ENCODE measurements around the gene MLYCD. TPM values are rescaled to one million over a fixed set of nuclear protein-coding genes. Genes with fewer than 3 reads are reported as not detected.

The MLYCD gene
- total and polyA plus RNA-seq, 2 donors (not counting 1 experiment from before 2014, with no cell fraction given), result 2.3 to 17.1 TPM

DNA sequence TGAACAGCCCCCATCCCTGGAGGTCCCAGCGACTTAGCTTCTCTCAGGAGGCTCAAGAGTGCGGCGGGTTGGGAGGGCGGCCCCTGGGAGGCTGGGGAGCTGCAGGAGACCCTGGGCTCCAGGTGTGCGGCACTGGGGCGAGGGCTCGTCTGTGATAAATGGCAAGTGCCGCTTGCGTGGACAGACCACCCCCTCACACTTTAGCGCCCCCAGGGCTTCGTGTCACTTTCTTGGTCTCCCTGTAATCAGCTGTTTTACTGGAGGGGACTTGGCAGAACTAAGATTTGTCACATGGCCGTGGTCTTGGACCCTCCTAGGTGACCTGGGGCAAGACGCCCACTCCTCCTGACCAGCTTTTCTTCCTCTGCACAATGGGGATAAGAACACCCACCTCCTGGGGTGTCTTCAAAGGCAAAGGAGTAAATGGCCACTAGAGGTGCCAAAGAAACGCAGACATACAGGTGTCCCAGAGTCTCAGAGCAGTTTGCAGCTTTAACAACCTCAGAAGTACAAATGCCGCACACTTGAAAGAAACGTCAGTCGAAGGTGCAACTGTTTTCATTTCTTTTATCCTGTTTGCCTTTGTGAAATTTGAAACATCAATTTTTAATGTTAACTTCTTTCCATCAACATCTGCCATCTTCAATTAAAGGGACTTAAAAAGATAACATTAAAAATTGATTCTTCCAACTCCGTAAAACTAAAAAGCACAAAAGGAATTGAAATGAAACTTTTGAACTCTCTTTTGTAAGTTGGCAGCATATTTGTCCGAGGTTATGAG, 55.1 kb downstream of the MLYCD start:
- no peak overlapping the region for H2AFZ ChIP-seq (ENCODE audit: insufficient read depth, low read depth, low read length, poor library complexity, severe bottlenecking)
- Mint-ChIP-seq H3K27ac (no peak overlapping the region), H3K9me3 (ENCODE audit: insufficient read depth) (no peaks in the 10 kb centered on the region), H3K4me3 (peak overlapping the region; percentile 76), H3K4me1 (peaks cover 12% of the 10 kb centered on the region), H3K27me3 (peaks cover 17% of the 10 kb centered on the region)
- POLR2A ChIA-PET, result no interaction called here
- H3K9ac ChIP-seq (ENCODE audit: low read length), result no peak overlapping the region
- peaks cover 0 to 7% (median 0%) of the 10 kb centered on the region in 3 donors for H3K9me3 ChIP-seq (ENCODE audit: control extremely low read depth in 1 of 3, control insufficient read depth in 2 of 3, insufficient read depth in 1 of 3, low read length in 2 of 3)
- intact Hi-C loops (cut with micrococcal nuclease), result loop anchor here (1.0 kb wide), 1 partner anchor 56 kb away; no protein-coding TSS in a partner anchor
- H3K27me3 ChIP-seq (replicated peaks in 1 of 4; ENCODE audit: control extremely low read depth in 1 of 4, control insufficient read depth in 3 of 4, insufficient read depth in 4 of 4, low read length in 3 of 4), result peaks cover 0 to 44% (median 10%) of the 10 kb centered on the region in 4 experiments
- no peak for TF ChIP-seq EZH2 (IDR thresholded peaks at IDR 0.05; ENCODE audit: borderline replicate concordance, insufficient read depth, low read depth, low read length, poor library complexity, severe bottlenecking)
- TF ChIP-seq, protein P1, sequence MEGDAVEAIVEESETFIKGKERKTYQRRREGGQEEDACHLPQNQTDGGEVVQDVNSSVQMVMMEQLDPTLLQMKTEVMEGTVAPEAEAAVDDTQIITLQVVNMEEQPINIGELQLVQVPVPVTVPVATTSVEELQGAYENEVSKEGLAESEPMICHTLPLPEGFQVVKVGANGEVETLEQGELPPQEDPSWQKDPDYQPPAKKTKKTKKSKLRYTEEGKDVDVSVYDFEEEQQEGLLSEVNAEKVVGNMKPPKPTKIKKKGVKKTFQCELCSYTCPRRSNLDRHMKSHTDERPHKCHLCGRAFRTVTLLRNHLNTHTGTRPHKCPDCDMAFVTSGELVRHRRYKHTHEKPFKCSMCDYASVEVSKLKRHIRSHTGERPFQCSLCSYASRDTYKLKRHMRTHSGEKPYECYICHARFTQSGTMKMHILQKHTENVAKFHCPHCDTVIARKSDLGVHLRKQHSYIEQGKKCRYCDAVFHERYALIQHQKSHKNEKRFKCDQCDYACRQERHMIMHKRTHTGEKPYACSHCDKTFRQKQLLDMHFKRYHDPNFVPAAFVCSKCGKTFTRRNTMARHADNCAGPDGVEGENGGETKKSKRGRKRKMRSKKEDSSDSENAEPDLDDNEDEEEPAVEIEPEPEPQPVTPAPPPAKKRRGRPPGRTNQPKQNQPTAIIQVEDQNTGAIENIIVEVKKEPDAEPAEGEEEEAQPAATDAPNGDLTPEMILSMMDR (IDR thresholded peaks at IDR 0.05), result peak; percentile 47
- H3K4me1 ChIP-seq (ENCODE audit: control insufficient read depth in 2 of 2, insufficient read depth in 2 of 2, low read length in 2 of 2), result peaks cover 12 to 13% of the 10 kb centered on the region in 2 donors
- H3K27ac ChIP-seq (ENCODE audit: low read length in 2 of 2), result no peak overlapping the region
- H3K4me3 ChIP-seq (ENCODE audit: control extremely low read depth in 1 of 5, extremely low read depth in 1 of 5, insufficient read depth in 1 of 5, low read depth in 2 of 5, low read length in 4 of 5), result no peak overlapping the region
- 59% methylated on average over 6 of the region's 19 CpGs for WGBS (ENCODE audit: insufficient coverage)
- CTCF ChIA-PET, result interaction anchor here (0.7 to 1.9 kb wide), 4 partner anchors 25 to 233 kb away, joined by 3 to 5 read pairs (median 4); partner anchors contain the start of genes MBTPS1 and TAF1C
- H3K79me2 ChIP-seq (ENCODE audit: control insufficient read depth, insufficient read depth, low read length), result no peaks in the 10 kb centered on the region
- DNase-seq (no peak), ATAC-seq (ENCODE audit: low read depth) (peak; percentile 37)
- no peaks in the 10 kb centered on the region for H4K20me1 ChIP-seq (ENCODE audit: control insufficient read depth, insufficient read depth, low read length, poor library complexity, severe bottlenecking)
- no peaks in the 10 kb centered on the region for H3K36me3 ChIP-seq (replicated peaks in 1 of 2; ENCODE audit: control extremely low read depth in 1 of 2, control insufficient read depth in 1 of 2, extremely low read depth in 1 of 2, insufficient read depth in 2 of 2, low read length in 1 of 2)
- peak overlapping the region; percentile 73 for H3K4me2 ChIP-seq (replicated peaks; ENCODE audit: low read depth, low read length, poor library complexity, severe bottlenecking)

DNA sequence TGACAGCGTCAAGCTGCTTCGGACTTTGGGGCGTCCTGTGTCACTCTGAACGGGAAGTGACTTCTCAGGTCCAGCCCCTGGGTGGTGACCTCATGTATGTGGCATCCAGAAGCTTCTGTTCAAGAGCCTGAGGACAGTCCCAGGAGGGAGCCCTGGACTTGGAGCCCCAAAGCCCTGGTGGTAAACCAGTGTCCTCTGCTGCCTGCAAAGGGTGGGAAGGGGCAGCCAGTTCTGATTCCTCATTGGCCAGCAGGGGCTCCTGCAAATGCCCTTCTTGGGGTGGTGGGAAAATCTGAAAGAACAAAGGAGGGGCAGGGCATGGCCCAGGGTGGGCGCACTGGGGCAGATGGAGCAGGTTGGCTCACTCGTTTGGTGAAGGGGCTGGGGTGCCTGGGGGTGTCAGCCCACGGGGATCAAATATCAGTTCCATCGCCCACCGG, 55.7 kb downstream of the MLYCD start:
- WGBS (ENCODE audit: insufficient coverage), result 63% methylated on average over 8 of the region's 9 CpGs
- peaks cover 12 to 13% of the 10 kb centered on the region in 2 donors for H3K4me1 ChIP-seq (ENCODE audit: control insufficient read depth in 2 of 2, insufficient read depth in 2 of 2, low read length in 2 of 2)
- TF ChIP-seq, protein P1 (IDR thresholded peaks at IDR 0.05), result no peak
- TF ChIP-seq EZH2 (IDR thresholded peaks at IDR 0.05; ENCODE audit: borderline replicate concordance, insufficient read depth, low read depth, low read length, poor library complexity, severe bottlenecking), result no peak
- H3K9me3 Mint-ChIP-seq (ENCODE audit: insufficient read depth), result no peaks in the 10 kb centered on the region
- ATAC-seq (ENCODE audit: low read depth) (no peak), DNase-seq (no peak)
- H3K4me3 ChIP-seq (ENCODE audit: control extremely low read depth in 1 of 5, extremely low read depth in 1 of 5, insufficient read depth in 1 of 5, low read depth in 2 of 5, low read length in 4 of 5), result no peak overlapping the region
- H3K79me2 ChIP-seq (ENCODE audit: control insufficient read depth, insufficient read depth, low read length), result no peaks in the 10 kb centered on the region
- H4K20me1 ChIP-seq (ENCODE audit: control insufficient read depth, insufficient read depth, low read length, poor library complexity, severe bottlenecking), result no peaks in the 10 kb centered on the region
- intact Hi-C loops (cut with micrococcal nuclease), result loop anchor here (5.0 kb wide), 2 partner anchors 113 to 233 kb away; partner anchors contain the start of gene TAF1C
- no peak overlapping the region for H3K27ac Mint-ChIP-seq
- no peak overlapping the region for H2AFZ ChIP-seq (ENCODE audit: insufficient read depth, low read depth, low read length, poor library complexity, severe bottlenecking)
- no peak overlapping the region for H3K4me2 ChIP-seq (replicated peaks; ENCODE audit: low read depth, low read length, poor library complexity, severe bottlenecking)
- H3K9me3 ChIP-seq (ENCODE audit: control extremely low read depth in 1 of 3, control insufficient read depth in 2 of 3, insufficient read depth in 1 of 3, low read length in 2 of 3), result peaks cover 0 to 7% (median 0%) of the 10 kb centered on the region in 3 donors
- peaks cover 12% of the 10 kb centered on the region for H3K4me1 Mint-ChIP-seq
- peaks cover 17% of the 10 kb centered on the region for H3K27me3 Mint-ChIP-seq
- peaks cover 0 to 44% (median 10%) of the 10 kb centered on the region in 4 experiments for H3K27me3 ChIP-seq (replicated peaks in 1 of 4; ENCODE audit: control extremely low read depth in 1 of 4, control insufficient read depth in 3 of 4, insufficient read depth in 4 of 4, low read length in 3 of 4)
- no peak overlapping the region for H3K4me3 Mint-ChIP-seq
- POLR2A ChIA-PET, result no interaction called here
- no peak overlapping the region for H3K27ac ChIP-seq (ENCODE audit: low read length in 2 of 2)
- H3K36me3 ChIP-seq (replicated peaks in 1 of 2; ENCODE audit: control extremely low read depth in 1 of 2, control insufficient read depth in 1 of 2, extremely low read depth in 1 of 2, insufficient read depth in 2 of 2, low read length in 1 of 2), result no peaks in the 10 kb centered on the region
- CTCF ChIA-PET, result interaction anchor here (1.9 kb wide), 1 partner anchor 127 kb away, joined by 5 read pairs; no protein-coding TSS in a partner anchor
- H3K9ac ChIP-seq (ENCODE audit: low read length), result no peak overlapping the region

Measured in B cell (primary cell).